ENCODE data around the gene KCNN1.

The KCNN1 gene

DNA sequence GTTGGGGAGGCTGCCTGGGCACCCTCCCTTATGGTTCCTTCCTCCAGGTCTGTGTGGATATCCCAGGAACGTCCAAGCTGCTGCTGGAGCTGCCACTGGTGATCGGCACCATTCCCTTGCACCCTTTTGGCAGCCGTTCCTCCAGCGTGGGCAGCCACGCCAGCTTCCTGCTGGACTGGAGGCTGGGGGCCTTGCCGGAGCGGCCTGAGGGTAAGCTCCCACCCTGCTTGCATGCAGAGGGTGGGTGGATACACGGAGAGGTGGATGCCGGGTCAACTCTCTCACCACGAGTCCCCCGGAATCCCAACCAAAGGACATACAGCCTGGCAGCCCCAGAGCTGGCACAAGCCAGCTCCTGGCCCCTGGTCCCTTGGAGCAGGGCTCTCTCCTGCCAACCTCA, 43.2 kb downstream of the KCNN1 start:
- no peak overlapping the region for H3K9ac ChIP-seq (ENCODE audit: low read depth, low read length, poor library complexity, severe bottlenecking)
- H3K27me3 ChIP-seq (ENCODE audit: insufficient read depth, low read length, poor library complexity, severe bottlenecking) = no peaks in the 10 kb centered on the region
- H3K4me3 ChIP-seq (ENCODE audit: low read length, poor library complexity, severe bottlenecking) = no peak overlapping the region
- H3K9me3 ChIP-seq (ENCODE audit: insufficient read depth, low read depth, low read length) = no peaks in the 10 kb centered on the region
- no peaks in the 10 kb centered on the region for H3F3A ChIP-seq (ENCODE audit: low read depth)
- H3K9me2 ChIP-seq (replicated peaks; ENCODE audit: low read depth, low read length) = no peaks in the 10 kb centered on the region
- H3K36me3 ChIP-seq (ENCODE audit: insufficient read depth, low read length) = peaks cover 33% of the 10 kb centered on the region; the same call in 1 of the 2 replicates
- H3K79me2 ChIP-seq (ENCODE audit: insufficient read depth, low read length) = no peaks in the 10 kb centered on the region; the same call in 1 of the 2 replicates
- H2AFZ ChIP-seq (ENCODE audit: low read length) = no peak overlapping the region
- TF ChIP-seq EZH2phosphoT487 (IDR thresholded peaks at IDR 0.05; ENCODE audit: borderline replicate concordance) = no peak
- TF ChIP-seq, protein P1, sequence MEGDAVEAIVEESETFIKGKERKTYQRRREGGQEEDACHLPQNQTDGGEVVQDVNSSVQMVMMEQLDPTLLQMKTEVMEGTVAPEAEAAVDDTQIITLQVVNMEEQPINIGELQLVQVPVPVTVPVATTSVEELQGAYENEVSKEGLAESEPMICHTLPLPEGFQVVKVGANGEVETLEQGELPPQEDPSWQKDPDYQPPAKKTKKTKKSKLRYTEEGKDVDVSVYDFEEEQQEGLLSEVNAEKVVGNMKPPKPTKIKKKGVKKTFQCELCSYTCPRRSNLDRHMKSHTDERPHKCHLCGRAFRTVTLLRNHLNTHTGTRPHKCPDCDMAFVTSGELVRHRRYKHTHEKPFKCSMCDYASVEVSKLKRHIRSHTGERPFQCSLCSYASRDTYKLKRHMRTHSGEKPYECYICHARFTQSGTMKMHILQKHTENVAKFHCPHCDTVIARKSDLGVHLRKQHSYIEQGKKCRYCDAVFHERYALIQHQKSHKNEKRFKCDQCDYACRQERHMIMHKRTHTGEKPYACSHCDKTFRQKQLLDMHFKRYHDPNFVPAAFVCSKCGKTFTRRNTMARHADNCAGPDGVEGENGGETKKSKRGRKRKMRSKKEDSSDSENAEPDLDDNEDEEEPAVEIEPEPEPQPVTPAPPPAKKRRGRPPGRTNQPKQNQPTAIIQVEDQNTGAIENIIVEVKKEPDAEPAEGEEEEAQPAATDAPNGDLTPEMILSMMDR (conservative IDR thresholded peaks at IDR 0.05; ENCODE audit: low read length) = no peak
- no peak overlapping the region for H3K4me2 ChIP-seq (ENCODE audit: low read depth, low read length, poor library complexity, severe bottlenecking)
- peaks cover 8% of the 10 kb centered on the region for H3K4me1 ChIP-seq (ENCODE audit: insufficient read depth, low read length, poor library complexity, severe bottlenecking)
- H4K20me1 ChIP-seq (ENCODE audit: insufficient read depth, low read length, poor library complexity, severe bottlenecking) = peaks cover 8% of the 10 kb centered on the region

DNA sequence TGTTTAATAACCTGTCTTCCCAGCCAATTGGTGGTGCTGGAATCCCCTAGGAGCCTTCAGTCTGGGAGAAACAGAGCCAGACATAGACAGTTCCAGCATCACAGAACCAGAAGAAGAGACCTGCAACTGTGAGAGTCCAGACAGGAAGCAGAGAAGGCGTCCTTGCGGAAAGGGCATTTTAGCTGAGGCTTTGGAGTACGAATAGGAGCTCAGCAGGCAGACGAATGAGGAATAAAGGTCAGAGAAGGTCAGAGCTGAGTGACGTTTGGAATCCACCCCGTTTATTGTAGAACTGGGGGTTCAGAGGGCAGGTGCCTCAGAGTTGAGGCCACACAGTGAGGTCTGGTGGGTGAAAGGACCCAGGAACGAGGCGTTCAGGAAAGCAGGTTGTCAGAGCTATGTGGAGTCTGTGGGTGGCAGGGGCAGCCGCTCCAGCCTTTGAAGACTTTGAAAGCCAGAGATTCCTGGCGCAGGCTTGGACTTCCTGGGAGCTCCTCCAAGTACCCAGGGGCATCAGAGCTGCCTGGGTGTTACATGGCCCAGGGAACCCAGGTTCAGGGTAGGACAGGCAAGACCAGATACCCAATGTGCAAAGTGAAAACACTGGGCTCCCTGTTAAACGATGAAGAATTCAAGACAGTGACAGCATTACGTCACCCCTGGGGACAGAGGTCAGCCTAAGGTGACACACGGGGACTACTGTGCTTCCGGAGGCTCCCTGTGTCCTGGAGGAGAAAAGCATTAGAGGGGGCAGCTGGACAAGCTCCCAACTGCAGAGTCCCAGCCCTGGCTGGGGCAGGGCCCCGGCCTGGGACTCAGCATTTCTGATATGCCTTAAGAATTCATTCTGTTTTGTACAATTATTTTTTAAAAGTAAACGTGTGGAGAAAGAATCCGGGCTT, 46.6 kb downstream of the KCNN1 start:
- H3K27me3 ChIP-seq (ENCODE audit: insufficient read depth, low read length, poor library complexity, severe bottlenecking) = no peaks in the 10 kb centered on the region
- TF ChIP-seq EZH2phosphoT487 (IDR thresholded peaks at IDR 0.05; ENCODE audit: borderline replicate concordance) = no peak
- TF ChIP-seq, protein P1 (conservative IDR thresholded peaks at IDR 0.05; ENCODE audit: low read length) = no peak
- no peaks in the 10 kb centered on the region for H4K20me1 ChIP-seq (ENCODE audit: insufficient read depth, low read length, poor library complexity, severe bottlenecking)
- no peak overlapping the region for H3K4me3 ChIP-seq (ENCODE audit: low read length, poor library complexity, severe bottlenecking)
- no peaks in the 10 kb centered on the region for H3K9me2 ChIP-seq (replicated peaks; ENCODE audit: low read depth, low read length)
- peaks cover 37% of the 10 kb centered on the region; the same call in 1 of the 2 replicates for H3K36me3 ChIP-seq (ENCODE audit: insufficient read depth, low read length)
- H2AFZ ChIP-seq (ENCODE audit: low read length) = no peak overlapping the region
- H3K4me2 ChIP-seq (ENCODE audit: low read depth, low read length, poor library complexity, severe bottlenecking) = no peak overlapping the region
- no peaks in the 10 kb centered on the region for H3K4me1 ChIP-seq (ENCODE audit: insufficient read depth, low read length, poor library complexity, severe bottlenecking)
- no peaks in the 10 kb centered on the region for H3F3A ChIP-seq (ENCODE audit: low read depth)
- no peak overlapping the region for H3K9ac ChIP-seq (ENCODE audit: low read depth, low read length, poor library complexity, severe bottlenecking)
- no peaks in the 10 kb centered on the region for H3K9me3 ChIP-seq (ENCODE audit: insufficient read depth, low read depth, low read length)
- H3K79me2 ChIP-seq (ENCODE audit: insufficient read depth, low read length) = no peaks in the 10 kb centered on the region; the same call in 1 of the 2 replicates

DNA sequence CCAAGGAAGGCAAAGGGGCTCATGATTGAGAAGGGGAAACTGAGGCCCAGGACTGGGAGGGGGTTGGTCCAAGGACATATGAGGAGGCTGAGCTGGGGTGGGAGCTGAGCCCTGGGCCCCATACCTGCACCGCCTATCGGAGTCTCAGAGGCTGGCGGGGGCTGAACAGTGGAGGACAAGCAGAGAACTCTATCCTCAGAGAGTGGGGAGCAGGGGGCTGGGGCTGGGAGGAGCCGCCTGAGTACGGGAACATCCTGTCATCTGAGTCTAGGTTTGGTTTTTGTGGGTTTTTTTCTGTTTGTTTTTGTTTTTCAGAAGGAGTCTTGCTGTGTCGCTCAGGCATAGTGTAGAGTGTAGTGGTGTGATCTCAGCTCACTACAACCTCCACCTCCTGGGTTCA, 47.3 kb downstream of the KCNN1 start:
- Histone ChIP-seq H3F3A (ENCODE audit: low read depth) (no peaks in the 10 kb centered on the region), H3K27me3 (ENCODE audit: insufficient read depth, low read length, poor library complexity, severe bottlenecking) (no peaks in the 10 kb centered on the region), H3K4me3 (ENCODE audit: low read length, poor library complexity, severe bottlenecking) (no peak overlapping the region), H3K4me2 (ENCODE audit: low read depth, low read length, poor library complexity, severe bottlenecking) (no peak overlapping the region), H3K9me3 (ENCODE audit: insufficient read depth, low read depth, low read length) (no peaks in the 10 kb centered on the region), H4K20me1 (ENCODE audit: insufficient read depth, low read length, poor library complexity, severe bottlenecking) (no peaks in the 10 kb centered on the region), H3K9ac (ENCODE audit: low read depth, low read length, poor library complexity, severe bottlenecking) (no peak overlapping the region), H3K36me3 (ENCODE audit: insufficient read depth, low read length) (peaks cover 37% of the 10 kb centered on the region; the same call in 1 of the 2 replicates), H2AFZ (ENCODE audit: low read length) (no peak overlapping the region), H3K9me2 (replicated peaks; ENCODE audit: low read depth, low read length) (no peaks in the 10 kb centered on the region), H3K79me2 (ENCODE audit: insufficient read depth, low read length) (no peaks in the 10 kb centered on the region), H3K4me1 (ENCODE audit: insufficient read depth, low read length, poor library complexity, severe bottlenecking) (no peaks in the 10 kb centered on the region)
- TF ChIP-seq EZH2phosphoT487 (IDR thresholded peaks at IDR 0.05; ENCODE audit: borderline replicate concordance) = no peak
- TF ChIP-seq, protein P1 (conservative IDR thresholded peaks at IDR 0.05; ENCODE audit: low read length) = no peak

Data from Loucy (cell line).